Neural cell (in vitro differentiated cells): ENCODE measurements around the gene FIBCD1. TPM values are rescaled to one million over a fixed set of nuclear protein-coding genes. Genes with fewer than 3 reads are reported as not detected.

Experiments used
- H2AFZ ChIP-seq: fragments of 200-600, 300-800 bp; sonication (generic), shearing (Covaris generic); 2 replicates; pipeline ENCODE4 v1.6.0; 2014; ENCODE audit warnings: low read depth, mild to moderate bottlenecking, antibody characterized with exemption, low read length, moderate library complexity
- H3F3A ChIP-seq: fragments of 200-600 bp; shearing (Covaris generic); 2 replicates; pipeline ENCODE4 v1.6.1; 2016; ENCODE audit warnings: mild to moderate bottlenecking, moderate library complexity, mixed read lengths, antibody characterized with exemption, low read length; ENCODE audit not compliant: insufficient read depth, poor library complexity, severe bottlenecking
- H3K27ac ChIP-seq: fragments of 200-600, 300-800 bp; sonication (generic), shearing (Covaris generic); 2 replicates; pipeline ENCODE4 v1.5.1; 2014; ENCODE audit warnings: mild to moderate bottlenecking, low read length, moderate library complexity
- H3K27me3 ChIP-seq: fragments of 300-800, 200-600 bp; sonication (generic), shearing (Covaris generic); 2 replicates; pipeline ENCODE4 v1.6.0; 2014; ENCODE audit warnings: mild to moderate bottlenecking, low read depth, low read length, moderate library complexity; ENCODE audit not compliant: insufficient read depth
- H3K36me3 ChIP-seq: fragments of 300-800, 200-600 bp; sonication (generic), shearing (Covaris generic); 2 replicates; pipeline ENCODE4 v1.5.1; 2014; ENCODE audit warnings: mild to moderate bottlenecking, antibody characterized with exemption, low read length, moderate library complexity; ENCODE audit not compliant: insufficient read depth
- H3K4me2 ChIP-seq: fragments of 300-800, 200-600 bp; sonication (generic), shearing (Covaris generic); 2 replicates; pipeline ENCODE4 v1.6.0; 2014; ENCODE audit warnings: mild to moderate bottlenecking, low read length
- H3K4me3 ChIP-seq: fragments of 300-800, 200-600 bp; sonication (generic), shearing (Covaris generic); 2 replicates; pipeline ENCODE4 v1.5.1; 2014; ENCODE audit warnings: mild to moderate bottlenecking, low read length, moderate library complexity
- H3K79me2 ChIP-seq: fragments of 200-600 bp; shearing (Covaris generic); replicated peaks from 2 replicates; pipeline ENCODE4 v1.6.0; 2014; ENCODE audit warnings: mild to moderate bottlenecking, low read length, moderate library complexity; ENCODE audit not compliant: insufficient read depth
- H3K9ac ChIP-seq: fragments of 300-800, 200-600 bp; sonication (generic), shearing (Covaris generic); 2 replicates; pipeline ENCODE4 v1.6.1; 2016; ENCODE audit warnings: mild to moderate bottlenecking, low read length, mixed read lengths
- H3K9me2 ChIP-seq: fragments of 200-600 bp; shearing (Covaris generic); 2 replicates; pipeline ENCODE4 v1.6.1; 2016; ENCODE audit warnings: mild to moderate bottlenecking, low read length, mixed read lengths; ENCODE audit not compliant: insufficient read depth
- H3K9me3 ChIP-seq: fragments of 200-600, 300-800 bp; sonication (generic), shearing (Covaris generic); 2 replicates; pipeline ENCODE4 v1.6.1; 2016; ENCODE audit warnings: mild to moderate bottlenecking, mixed run types, low read length, moderate library complexity, mixed read lengths
- H4K20me1 ChIP-seq: fragments of 200-600 bp; shearing (Covaris generic); 2 replicates; pipeline ENCODE4 v1.6.1; 2016; ENCODE audit warnings: mild to moderate bottlenecking, mixed run types; ENCODE audit not compliant: insufficient read depth
- CTCF ChIP-seq: fragments of 450-650 bp; IDR thresholded peaks from 2 replicates; pipeline ENCODE4 v1.5.1; 2014; ENCODE audit warnings: antibody characterized with exemption, mild to moderate bottlenecking, moderate library complexity; ENCODE audit not compliant: poor library complexity, severe bottlenecking
- EP300 ChIP-seq: fragments of 450-650 bp; conservative IDR thresholded peaks from 2 replicates; pipeline ENCODE4 v1.6.1; 2014; ENCODE audit warnings: antibody characterized with exemption, mild to moderate bottlenecking, moderate library complexity; ENCODE audit not compliant: poor library complexity, severe bottlenecking
- EZH2 ChIP-seq: fragments of 200-600, 300-800 bp; shearing (Covaris generic), sonication (generic); IDR thresholded peaks from 2 replicates; pipeline ENCODE4 v1.6.1; 2014; ENCODE audit warnings: antibody characterized with exemption, low read length, borderline replicate concordance, mild to moderate bottlenecking; ENCODE audit not compliant: insufficient read depth, poor library complexity, severe bottlenecking
- MXI1 ChIP-seq: fragments of 450-650 bp; conservative IDR thresholded peaks from 2 replicates; pipeline ENCODE4 v1.6.1; 2014; ENCODE audit warnings: antibody characterized with exemption, mild to moderate bottlenecking; ENCODE audit not compliant: poor library complexity, severe bottlenecking
- POLR2AphosphoS5 ChIP-seq: IDR thresholded peaks from 2 replicates; pipeline ENCODE4 v1.6.1; 2012
- RAD21 ChIP-seq: fragments of 450-650 bp; conservative IDR thresholded peaks from 2 replicates; pipeline ENCODE4 v1.6.1; 2014; ENCODE audit warnings: antibody characterized with exemption, mild to moderate bottlenecking, moderate library complexity
- REST ChIP-seq: IDR thresholded peaks from 2 replicates; pipeline ENCODE4 v1.6.1; 2012; ENCODE audit warnings: borderline replicate concordance
- SMC3 ChIP-seq: fragments of 450-650 bp; conservative IDR thresholded peaks from 2 replicates; pipeline ENCODE4 v1.6.1; 2014; ENCODE audit warnings: antibody characterized with exemption, mild to moderate bottlenecking, moderate library complexity; ENCODE audit not compliant: poor library complexity
- TAF1 ChIP-seq: IDR thresholded peaks from 2 replicates; pipeline ENCODE4 v1.6.1; 2012; ENCODE audit warnings: low read depth
- polyA plus RNA-seq: library from polyadenylated mRNA; depleted of rRNA; stranded (reverse); fragments of >200 nt; gene quantifications from 2 replicates; pipeline ENCODE4 v1.2.3, GENCODE V29; 2014

The FIBCD1 gene
- polyA plus RNA-seq, 1 donor from 2014 or later = 2.7 TPM

- TF ChIP-seq CTCF (no peak), TAF1 (no peak), POLR2AphosphoS5 (no peak), EZH2 (no peak), RAD21 (no peak), SMC3 (no peak), MXI1 (no peak), REST (no peak), EP300 (no peak)
- Histone ChIP-seq H3F3A (no peaks in the 10 kb centered on the region), H3K9me2 (no peaks in the 10 kb centered on the region), H4K20me1 (no peaks in the 10 kb centered on the region), H3K27me3 (peaks cover 34% of the 10 kb centered on the region), H3K4me2 (no peak overlapping the region), H2AFZ (no peak overlapping the region), H3K4me3 (no peak overlapping the region), H3K36me3 (no peaks in the 10 kb centered on the region), H3K9me3 (no peaks in the 10 kb centered on the region), H3K79me2 (no peaks in the 10 kb centered on the region), H3K27ac (no peak overlapping the region), H3K9ac (no peak overlapping the region)
Observed at GRCh38 chr9:130935648-130936271, 3.3 kb downstream of the FIBCD1 start.

DNA sequence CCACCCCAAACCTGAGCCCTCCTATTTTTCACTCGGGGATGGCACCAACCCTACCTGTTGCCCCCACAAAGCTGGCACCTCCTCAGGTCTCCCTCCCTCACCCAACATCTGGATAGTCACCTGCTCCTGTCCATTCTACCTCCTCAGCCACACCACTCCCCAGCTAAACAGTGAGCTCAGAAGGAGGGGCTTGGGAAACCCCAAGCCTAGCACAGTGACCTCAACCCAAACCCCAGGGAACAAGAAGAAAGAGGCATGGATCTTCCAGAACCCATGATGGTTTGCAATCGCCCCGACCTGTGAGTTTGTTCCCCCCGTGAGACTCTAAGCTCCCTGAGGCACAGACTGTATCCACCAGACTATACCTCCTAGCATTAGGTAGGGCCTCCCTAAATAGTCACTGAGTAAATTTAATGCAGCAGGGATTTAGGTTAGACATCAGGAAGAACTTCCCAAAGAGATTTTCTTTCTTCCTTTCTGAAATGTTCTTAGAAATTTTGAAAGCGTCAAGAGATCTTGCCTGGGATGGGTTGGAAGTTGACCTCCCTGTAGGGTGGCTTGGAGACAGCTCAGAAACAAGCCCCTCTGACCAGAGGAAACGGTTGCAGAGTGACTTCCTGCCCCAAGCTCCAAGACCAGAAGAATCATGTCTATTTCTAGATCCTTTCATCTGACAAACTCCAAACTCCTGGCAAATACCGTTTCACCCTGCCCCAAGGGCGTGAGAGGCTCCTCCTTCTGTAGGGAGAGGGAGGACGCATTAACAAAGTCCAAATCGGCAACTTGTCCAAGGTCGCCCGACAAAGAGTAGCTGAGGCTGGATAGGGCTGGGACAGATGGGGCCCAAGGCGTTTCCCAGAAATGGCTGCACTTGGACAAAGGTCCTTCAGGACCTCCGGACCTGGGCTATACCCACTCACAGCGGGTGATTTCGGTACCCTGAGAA is 4.1 kb downstream of the FIBCD1 start:
- Histone ChIP-seq H3K9me2 (no peaks in the 10 kb centered on the region), H3K9me3 (no peaks in the 10 kb centered on the region), H3K27me3 (peaks cover 26% of the 10 kb centered on the region), H4K20me1 (no peaks in the 10 kb centered on the region), H3K4me2 (no peak overlapping the region), H3K9ac (no peak overlapping the region), H2AFZ (no peak overlapping the region), H3K79me2 (no peaks in the 10 kb centered on the region), H3K27ac (no peak overlapping the region), H3F3A (no peaks in the 10 kb centered on the region), H3K36me3 (no peaks in the 10 kb centered on the region), H3K4me3 (no peak overlapping the region)
- TF ChIP-seq CTCF (no peak), RAD21 (no peak), MXI1 (no peak), SMC3 (no peak), REST (no peak), EP300 (no peak), TAF1 (no peak), POLR2AphosphoS5 (no peak), EZH2 (no peak)
